PC-3 (cell line): ENCODE results near the gene ACOT6.
"Not testable (repeated sequence)": the region's sequence is repeated elsewhere in the genome, so short reads cannot be mapped to it uniquely, and the experiment has no call there.

Source experiments
- CTCF ChIP-seq: fragments of 300-600 bp; sonication (generic); conservative IDR thresholded peaks from 2 replicates; pipeline ENCODE4 v1.5.1; 2017; ENCODE audit warnings: antibody characterized with exemption, low read depth, mild to moderate bottlenecking, low read length
- EZH2 ChIP-seq: fragments of 300-600 bp; sonication (generic); IDR thresholded peaks from one replicate; pipeline ENCODE4 v1.6.1; 2017; ENCODE audit warnings: antibody characterized with exemption, mild to moderate bottlenecking, low read length; ENCODE audit not compliant: unreplicated experiment
- EZH2phosphoT487 ChIP-seq: fragments of 300-600 bp; sonication (generic); IDR thresholded peaks from 2 replicates; pipeline ENCODE4 v1.6.1; 2018; ENCODE audit warnings: mild to moderate bottlenecking, antibody characterized with exemption, low read length, borderline replicate concordance

- not testable (repeated sequence) for TF ChIP-seq CTCF, EZH2, EZH2phosphoT487
Observed at GRCh38 chr14:73659202-73659601, 46.9 kb downstream of the ACOT6 start.
